ENCODE results near the gene RBM44. TPM values are rescaled to one million over a fixed set of nuclear protein-coding genes. Genes with fewer than 3 reads are reported as not detected.

Gene RBM44
- total RNA-seq, result under 0.01 TPM in 2 replicates

DNA sequence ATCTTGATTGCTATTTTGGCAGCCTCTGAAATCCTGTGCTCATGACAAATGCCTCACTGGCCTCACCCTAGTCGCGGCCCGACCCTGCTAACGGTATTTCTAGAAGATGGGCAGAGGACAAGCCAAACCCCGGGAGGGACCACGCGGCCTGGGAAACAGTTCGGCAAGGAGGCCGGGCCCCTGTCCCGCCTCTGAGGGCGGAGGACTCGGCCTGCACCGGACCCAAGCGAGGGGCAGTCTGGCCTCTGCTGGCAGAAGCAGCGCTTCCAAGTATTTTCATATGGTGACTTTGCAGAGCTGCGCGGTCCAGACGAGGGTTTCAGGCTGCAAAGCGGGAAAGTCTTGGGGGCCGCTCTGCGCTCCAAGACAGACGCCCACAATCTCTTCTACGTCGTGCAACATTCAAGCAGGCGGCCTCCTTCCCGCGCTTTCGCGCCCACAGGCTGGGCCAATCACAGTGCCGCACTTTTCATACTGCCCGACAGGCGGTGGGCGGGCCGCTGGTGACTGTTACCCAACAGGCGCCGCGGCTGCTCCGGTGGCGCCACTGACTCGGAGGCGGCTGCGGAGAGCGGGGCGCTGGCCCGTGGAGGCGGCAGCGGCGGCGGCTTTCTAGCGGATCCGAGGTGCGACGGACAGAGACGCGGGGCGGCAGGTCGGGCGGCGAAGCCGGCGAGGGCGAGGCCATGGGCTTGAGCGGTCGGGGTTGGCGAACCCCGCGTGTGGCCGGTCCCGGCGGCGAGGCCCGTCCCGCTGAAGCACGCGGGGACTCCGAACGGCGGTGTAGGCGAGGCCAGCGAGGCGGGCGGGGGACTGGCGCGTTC lies at the start of gene RBM44:
Gene RBM44, plus strand, starts transcription at position 544 of the 824 bp plus-strand sequence. CDS start 14,831 bp downstream, outside the sequence.

DNA sequence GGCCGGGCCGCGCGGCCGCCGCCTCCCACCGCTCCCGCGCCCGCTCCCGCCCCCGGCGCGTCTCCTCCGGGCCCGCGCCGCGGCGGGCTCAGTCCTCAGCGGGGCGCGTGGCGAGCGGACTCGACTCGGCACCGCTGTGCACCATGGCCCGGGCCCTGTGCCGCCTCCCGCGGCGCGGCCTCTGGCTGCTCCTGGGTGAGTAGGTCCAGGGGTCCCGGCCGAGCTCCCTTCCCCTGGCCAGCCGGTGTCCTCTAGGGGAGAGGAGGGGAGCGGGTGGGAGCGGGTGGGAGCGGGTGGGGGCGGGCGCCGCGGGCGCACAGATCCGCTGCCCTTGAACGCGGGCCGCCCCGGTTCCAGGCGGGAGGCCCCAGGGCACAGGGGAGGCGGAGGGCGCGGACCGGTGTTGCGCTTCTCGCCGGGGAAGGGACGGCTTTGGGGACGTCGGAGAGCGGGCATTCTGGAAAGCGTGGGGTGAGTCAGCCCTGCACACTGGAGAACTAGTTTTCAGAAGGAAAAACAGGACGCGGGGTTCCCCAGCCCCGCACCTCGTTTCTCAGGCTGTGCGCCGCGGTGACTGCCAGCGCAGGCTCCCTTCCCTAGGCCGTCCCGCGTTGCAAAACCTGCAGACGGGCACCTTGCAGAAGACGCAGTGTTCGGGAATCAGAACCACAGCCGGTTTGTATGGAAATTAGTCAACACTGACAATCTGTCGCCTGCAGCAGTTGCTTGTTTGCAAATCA lies 61.1 kb downstream of the RBM44 start, which contains the start of gene RAMP1:
Gene RAMP1, plus strand, starts transcription at position 91 of the 740 bp plus-strand sequence. Its CDS starts 53 bp downstream, at position 144.

Other genes with a start within 250 kb of the RBM44 start
- not detected in 2 replicates for gene PRLH, start 232.2 kb upstream of the RBM44 start, total RNA-seq
- gene RAB17, start 208.0 kb upstream of the RBM44 start, total RNA-seq, result not detected in 2 replicates
- gene LRRFIP1, start 171.2 kb upstream of the RBM44 start, total RNA-seq, result 64.3 and 70.9 TPM in 2 replicates
- 259 and 297 TPM in 2 replicates for gene RAMP1, start 60.8 kb downstream of the RBM44 start, total RNA-seq
- gene UBE2F, start 168.2 kb downstream of the RBM44 start, total RNA-seq, result 93.4 and 155 TPM in 2 replicates

Measured in myometrial cell (primary cell).